Stimulated activated CD8-positive, alpha-beta memory T cell treated with anti-CD3 and anti-CD28 coated beads, Interleukin-12 subunit alpha, Interleukin-12 subunit beta, amount 100 ng/mL, for 1 hour (primary cell): Measurements from ENCODE around the gene TCOF1.

Experiments
- DNase-seq: peaks from one replicate; pipeline ENCODE4 v3.0.0-alpha.2; 2020; ENCODE audit warnings: low read depth

TCOF1 gene

GRCh38 chr5:150431048-150431447, 73.6 kb downstream of the TCOF1 start:
- no peak for DNase-seq

GRCh38 chr5:150431574-150431973, 74.1 kb downstream of the TCOF1 start:
- no peak for DNase-seq

GRCh38 chr5:150434464-150434863, 77.0 kb downstream of the TCOF1 start:
- no peak for DNase-seq

- DNase-seq: peak; percentile 89
Observed at GRCh38 chr5:150436141-150436680, 78.7 kb downstream of the TCOF1 start.

- DNase-seq: no peak
Observed at GRCh38 chr5:150438873-150439546, 81.5 kb downstream of the TCOF1 start.

GRCh38 chr5:150440948-150441812, 83.7 kb downstream of the TCOF1 start:
- DNase-seq: no peak

- DNase-seq: no peak
Observed at GRCh38 chr5:150441813-150442698, 84.6 kb downstream of the TCOF1 start.

- no peak for DNase-seq
Observed at GRCh38 chr5:150442699-150443080, 85.2 kb downstream of the TCOF1 start.

- DNase-seq: no peak
Observed at GRCh38 chr5:150443242-150444075, 86.0 kb downstream of the TCOF1 start.

GRCh38 chr5:150444770-150445169, 87.3 kb downstream of the TCOF1 start:
- DNase-seq: no peak

GRCh38 chr5:150446088-150446487, 88.6 kb downstream of the TCOF1 start:
- no peak for DNase-seq

GRCh38 chr5:150446583-150446982, 89.1 kb downstream of the TCOF1 start:
- DNase-seq: no peak

- DNase-seq: no peak
Observed at GRCh38 chr5:150447188-150447587, 89.7 kb downstream of the TCOF1 start.

- DNase-seq: no peak
Observed at GRCh38 chr5:150448334-150448733, 90.8 kb downstream of the TCOF1 start.

GRCh38 chr5:150448952-150449516, 91.5 kb downstream of the TCOF1 start:
- no peak for DNase-seq
